ENCODE results near the gene NOL8.

DNA sequence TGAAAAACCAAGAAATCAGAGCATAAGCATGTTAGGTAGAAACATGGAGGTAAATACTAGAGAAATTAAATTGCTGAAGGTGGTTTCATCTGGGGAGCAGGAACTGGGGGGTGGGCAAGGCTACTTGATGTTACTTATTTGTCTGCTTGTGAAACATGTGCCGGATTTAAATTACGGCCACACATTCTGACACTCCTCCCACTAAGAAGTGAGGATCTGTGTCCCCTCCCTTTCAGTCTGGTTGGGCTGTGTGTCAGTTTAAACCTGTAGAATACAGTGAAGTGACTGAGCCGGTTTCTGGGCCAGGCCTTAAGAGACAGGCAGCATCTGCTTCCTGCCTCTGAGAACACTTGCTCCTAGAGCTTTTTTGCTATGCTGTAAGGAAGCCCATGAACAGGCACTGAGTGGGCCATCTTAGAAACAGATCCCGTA is 29.3 kb downstream of the NOL8 start:
- TF ChIP-seq, protein P1, sequence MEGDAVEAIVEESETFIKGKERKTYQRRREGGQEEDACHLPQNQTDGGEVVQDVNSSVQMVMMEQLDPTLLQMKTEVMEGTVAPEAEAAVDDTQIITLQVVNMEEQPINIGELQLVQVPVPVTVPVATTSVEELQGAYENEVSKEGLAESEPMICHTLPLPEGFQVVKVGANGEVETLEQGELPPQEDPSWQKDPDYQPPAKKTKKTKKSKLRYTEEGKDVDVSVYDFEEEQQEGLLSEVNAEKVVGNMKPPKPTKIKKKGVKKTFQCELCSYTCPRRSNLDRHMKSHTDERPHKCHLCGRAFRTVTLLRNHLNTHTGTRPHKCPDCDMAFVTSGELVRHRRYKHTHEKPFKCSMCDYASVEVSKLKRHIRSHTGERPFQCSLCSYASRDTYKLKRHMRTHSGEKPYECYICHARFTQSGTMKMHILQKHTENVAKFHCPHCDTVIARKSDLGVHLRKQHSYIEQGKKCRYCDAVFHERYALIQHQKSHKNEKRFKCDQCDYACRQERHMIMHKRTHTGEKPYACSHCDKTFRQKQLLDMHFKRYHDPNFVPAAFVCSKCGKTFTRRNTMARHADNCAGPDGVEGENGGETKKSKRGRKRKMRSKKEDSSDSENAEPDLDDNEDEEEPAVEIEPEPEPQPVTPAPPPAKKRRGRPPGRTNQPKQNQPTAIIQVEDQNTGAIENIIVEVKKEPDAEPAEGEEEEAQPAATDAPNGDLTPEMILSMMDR (conservative IDR thresholded peaks at IDR 0.05) = no peak
- no peak for TF ChIP-seq EZH2 (IDR thresholded peaks at IDR 0.05; ENCODE audit: low read depth)

Measured in PC-9 (cell line).